Upper lobe of left lung (tissue), 4 donors: Measurements from ENCODE around the gene FAM83G.

Experiments
- POLR2A ChIP-seq, 4 donors: fragments of 450-650 bp; IDR thresholded peaks; one replicate each; pipeline ENCODE4 v1.5.1; 2016 to 2017; ENCODE audit warnings: antibody characterized with exemption in 4 of 4, mild to moderate bottlenecking in 2 of 4
- POLR2AphosphoS5 ChIP-seq, 2 donors: sonication (generic); formaldehyde crosslinking; IDR thresholded peaks; one replicate each; pipeline ENCODE4 v1.5.1; 2017; ENCODE audit warnings: antibody characterized with exemption in 2 of 2
- TF ChIP-seq, protein P1 (sequence below), 6 experiments: fragments of 450-650 bp in 4 of 6; fragments of 200-600 bp in 2 of 6; sonication (generic) in 2 of 6; IDR thresholded peaks; one replicate each; pipeline ENCODE4 v1.5.1; 2016 to 2019; ENCODE audit warnings: antibody characterized with exemption in 6 of 6

DNA sequence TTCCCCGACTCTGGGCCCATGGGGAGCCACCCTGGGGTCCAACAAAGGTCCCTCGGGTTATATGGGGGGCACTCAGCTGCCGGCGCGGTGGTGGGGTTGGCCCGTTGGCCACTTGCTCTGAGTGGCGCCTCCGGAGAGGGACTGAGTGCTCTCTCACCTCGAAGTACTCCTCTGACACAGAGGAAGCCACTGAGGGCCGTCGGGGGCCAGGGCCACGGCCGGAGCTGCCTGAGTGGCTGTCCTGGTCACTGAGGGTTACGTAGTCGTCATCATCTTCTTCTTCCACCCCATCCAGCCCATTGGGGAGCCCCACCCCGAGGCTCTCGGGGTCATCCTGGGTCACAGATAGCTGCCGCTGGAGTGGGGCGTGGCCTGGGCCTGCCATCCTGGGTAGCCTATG lies 26.9 kb downstream of the FAM83G start:
- TF ChIP-seq, protein P1, sequence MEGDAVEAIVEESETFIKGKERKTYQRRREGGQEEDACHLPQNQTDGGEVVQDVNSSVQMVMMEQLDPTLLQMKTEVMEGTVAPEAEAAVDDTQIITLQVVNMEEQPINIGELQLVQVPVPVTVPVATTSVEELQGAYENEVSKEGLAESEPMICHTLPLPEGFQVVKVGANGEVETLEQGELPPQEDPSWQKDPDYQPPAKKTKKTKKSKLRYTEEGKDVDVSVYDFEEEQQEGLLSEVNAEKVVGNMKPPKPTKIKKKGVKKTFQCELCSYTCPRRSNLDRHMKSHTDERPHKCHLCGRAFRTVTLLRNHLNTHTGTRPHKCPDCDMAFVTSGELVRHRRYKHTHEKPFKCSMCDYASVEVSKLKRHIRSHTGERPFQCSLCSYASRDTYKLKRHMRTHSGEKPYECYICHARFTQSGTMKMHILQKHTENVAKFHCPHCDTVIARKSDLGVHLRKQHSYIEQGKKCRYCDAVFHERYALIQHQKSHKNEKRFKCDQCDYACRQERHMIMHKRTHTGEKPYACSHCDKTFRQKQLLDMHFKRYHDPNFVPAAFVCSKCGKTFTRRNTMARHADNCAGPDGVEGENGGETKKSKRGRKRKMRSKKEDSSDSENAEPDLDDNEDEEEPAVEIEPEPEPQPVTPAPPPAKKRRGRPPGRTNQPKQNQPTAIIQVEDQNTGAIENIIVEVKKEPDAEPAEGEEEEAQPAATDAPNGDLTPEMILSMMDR (IDR thresholded peaks at IDR 0.05), result no peak
- TF ChIP-seq POLR2AphosphoS5 (IDR thresholded peaks at IDR 0.05) (no peak), POLR2A (IDR thresholded peaks at IDR 0.05) (no peak)
